ENCODE measurements around the gene KRTAP5-8.
"Not testable (repeated sequence)": the region's sequence is repeated elsewhere in the genome, so short reads cannot be mapped to it uniquely, and the experiment has no call there.

Gene KRTAP5-8

GRCh38 chr11:71574418-71574817 lies 36.6 kb downstream of the KRTAP5-8 start:
- no peak for DNase-seq (ENCODE audit: low read depth)

GRCh38 chr11:71575723-71576424 lies 38.0 kb downstream of the KRTAP5-8 start:
- DNase-seq (ENCODE audit: low read depth), result no peak

- DNase-seq (ENCODE audit: low read depth), result not testable (repeated sequence)
These were observed 39.1 kb downstream of the KRTAP5-8 start for GRCh38 chr11:71576688-71577465.

GRCh38 chr11:71577469-71578004 lies 39.7 kb downstream of the KRTAP5-8 start:
- no peak for DNase-seq (ENCODE audit: low read depth)

- not testable (repeated sequence) for DNase-seq (ENCODE audit: low read depth)
These were observed 41.7 kb downstream of the KRTAP5-8 start for GRCh38 chr11:71579513-71579912.

GRCh38 chr11:71580057-71581003 lies 42.5 kb downstream of the KRTAP5-8 start:
- DNase-seq (ENCODE audit: low read depth), result no peak

GRCh38 chr11:71581826-71582225 lies 44.0 kb downstream of the KRTAP5-8 start:
- DNase-seq (ENCODE audit: low read depth), result no peak

- no peak for DNase-seq (ENCODE audit: low read depth)
These were observed 44.6 kb downstream of the KRTAP5-8 start, which contains the start of gene KRTAP5-11 for GRCh38 chr11:71582309-71582895. Gene KRTAP5-11, minus strand, starts transcription at chr11:71582875. Its CDS starts 38 bp downstream, at chr11:71582837.

- DNase-seq (ENCODE audit: low read depth), result not testable (repeated sequence)
These were observed 45.1 kb downstream of the KRTAP5-8 start for GRCh38 chr11:71582969-71583368.

GRCh38 chr11:71585673-71586072 lies 47.8 kb downstream of the KRTAP5-8 start:
- not testable (repeated sequence) for DNase-seq (ENCODE audit: low read depth)

- DNase-seq (ENCODE audit: low read depth), result not testable (repeated sequence)
These were observed 50.5 kb downstream of the KRTAP5-8 start for GRCh38 chr11:71588314-71588713.
